ENCODE data around the gene TMEM170A. TPM values are rescaled to one million over a fixed set of nuclear protein-coding genes. Genes with fewer than 3 reads are reported as not detected.
"Not testable (repeated sequence)": the region's sequence is repeated elsewhere in the genome, so short reads cannot be mapped to it uniquely, and the experiment has no call there.

TMEM170A gene
- total RNA-seq, 1 donor from 2014 or later = 26.1 TPM

DNA sequence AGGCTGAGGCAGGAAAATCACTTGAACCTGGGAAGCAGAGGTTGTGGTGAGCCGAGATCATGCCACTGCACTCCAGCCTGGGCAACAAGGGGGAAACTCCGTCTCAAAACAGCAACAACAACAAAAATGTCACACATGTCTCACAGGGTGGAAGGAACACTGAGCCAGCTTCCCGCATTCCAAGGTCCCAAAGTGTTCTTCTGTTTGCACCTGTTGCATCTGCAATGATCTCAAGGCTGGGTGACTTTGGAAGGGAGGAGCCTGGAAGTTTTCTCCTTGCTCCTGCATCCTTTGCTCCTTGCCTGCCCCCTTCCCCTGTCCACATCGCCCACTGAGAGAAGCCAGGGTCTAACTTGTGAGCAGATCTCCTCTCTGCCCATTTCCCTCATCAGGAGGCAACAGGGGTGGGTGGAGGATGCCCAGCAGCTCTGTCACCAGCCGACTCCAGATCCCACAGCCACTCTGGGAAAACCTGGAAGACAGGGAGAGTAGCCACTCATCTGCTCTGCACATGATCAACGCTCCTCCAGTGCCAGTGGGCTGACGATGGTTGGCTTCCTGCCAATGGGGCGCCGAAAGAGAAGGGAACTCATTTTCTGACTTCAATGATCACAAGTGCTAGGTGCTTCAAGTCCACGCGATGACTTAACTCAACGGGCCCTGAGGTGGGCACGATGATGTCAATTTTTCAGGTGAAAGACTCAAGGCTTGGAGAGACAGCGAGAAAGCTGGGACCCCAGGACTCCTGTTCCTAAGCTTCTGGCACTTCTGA, 18.1 kb upstream of the TMEM170A start:
- no peak for FAIRE-seq
- DNase-seq (ENCODE audit: low spot score in 2 of 2) = no peak

DNA sequence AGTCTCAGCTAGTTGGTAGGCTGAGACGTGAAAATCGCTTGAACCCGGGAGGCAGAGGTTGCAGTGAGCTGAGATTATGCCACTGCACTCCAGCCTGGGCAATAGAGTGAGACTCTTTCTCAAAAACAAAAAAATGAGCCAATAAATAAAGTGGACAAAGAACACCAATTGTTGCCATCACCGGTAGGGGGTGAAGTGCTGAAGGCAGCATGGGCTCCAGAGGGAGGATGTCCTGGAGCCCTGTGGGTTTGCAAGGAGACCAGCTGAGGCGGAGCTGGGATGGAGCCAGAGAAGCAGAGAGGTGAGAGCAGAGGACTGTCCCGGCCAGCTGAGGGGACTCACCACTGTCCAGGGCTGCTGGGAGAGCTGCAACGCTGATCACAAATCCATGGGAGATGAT, 17.0 kb upstream of the TMEM170A start:
- FAIRE-seq = no peak
- DNase-seq (ENCODE audit: low spot score in 2 of 2) = no peak

DNA sequence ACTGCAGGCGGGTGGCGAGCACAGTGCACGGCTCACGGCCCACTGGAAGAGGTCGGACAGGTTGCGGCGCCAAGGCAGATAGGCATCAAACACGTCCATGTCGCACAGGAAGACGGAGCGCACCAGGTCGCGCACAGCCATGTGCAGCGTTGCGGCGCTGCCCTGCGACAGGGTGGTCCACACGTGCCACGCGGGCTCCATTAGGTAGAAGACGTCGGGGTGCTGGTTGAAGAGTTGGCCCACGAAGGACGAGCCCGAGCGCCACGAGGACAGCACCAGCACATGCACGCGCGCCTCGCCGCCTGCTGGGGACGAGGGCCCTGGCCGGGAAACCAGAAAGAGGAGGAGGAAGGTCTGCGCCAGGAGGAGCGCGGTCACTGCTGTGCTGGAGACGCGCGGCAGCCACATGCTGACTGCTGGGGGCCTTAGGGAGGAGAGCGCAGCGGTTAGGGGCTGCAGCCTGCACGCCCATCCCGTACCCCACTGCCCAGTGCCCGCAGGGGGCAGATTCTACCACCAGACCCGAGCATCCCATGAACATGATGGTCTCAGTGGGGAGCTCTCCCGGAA, 15.0 kb upstream of the TMEM170A start:
- DNase-seq (ENCODE audit: low spot score in 2 of 2) = no peak
- FAIRE-seq = no peak

DNA sequence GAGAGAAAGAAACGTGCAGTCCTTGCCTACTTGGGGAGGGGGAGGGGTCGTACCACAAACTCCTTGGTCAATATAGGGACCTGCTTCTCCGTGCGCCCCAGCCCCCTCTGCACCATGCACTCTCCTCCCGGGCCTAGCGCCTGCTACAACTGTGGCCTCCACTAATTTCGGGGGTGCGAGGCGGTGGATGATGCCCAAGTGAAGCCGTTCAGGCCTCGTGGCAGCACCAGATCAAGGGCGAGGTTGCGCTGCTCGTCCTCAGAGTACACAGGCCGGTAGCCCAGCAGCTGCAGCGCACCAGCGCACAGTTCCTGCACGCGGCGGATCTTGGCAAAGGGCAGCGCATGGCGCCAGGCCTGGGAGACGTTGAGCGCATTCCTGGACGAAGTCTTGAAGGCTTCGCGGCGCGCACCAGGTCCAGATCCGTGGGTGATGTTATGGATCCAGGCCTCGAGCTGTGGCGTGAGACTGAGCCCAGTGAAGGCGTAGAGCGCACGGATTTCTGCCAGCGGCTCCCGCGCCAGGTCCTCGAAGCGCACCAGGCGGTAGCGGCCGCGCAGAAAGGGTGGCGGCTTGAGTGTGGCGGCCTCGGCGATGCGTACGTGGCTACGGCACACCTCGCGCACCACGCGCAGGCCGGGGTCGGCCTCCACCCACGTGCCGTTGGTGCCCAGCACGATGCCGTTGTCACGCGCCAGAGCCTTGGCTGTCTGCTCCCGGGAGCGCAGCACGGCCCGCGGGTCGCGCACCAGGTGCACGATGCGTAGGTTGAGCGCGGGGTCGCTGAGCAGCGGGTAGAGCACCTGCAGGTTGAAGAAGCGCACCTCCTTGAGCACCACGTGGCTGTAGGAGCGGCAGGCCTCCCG, 14.2 kb upstream of the TMEM170A start:
- DNase-seq (ENCODE audit: low spot score in 2 of 2) = no peak
- FAIRE-seq = no peak

DNA sequence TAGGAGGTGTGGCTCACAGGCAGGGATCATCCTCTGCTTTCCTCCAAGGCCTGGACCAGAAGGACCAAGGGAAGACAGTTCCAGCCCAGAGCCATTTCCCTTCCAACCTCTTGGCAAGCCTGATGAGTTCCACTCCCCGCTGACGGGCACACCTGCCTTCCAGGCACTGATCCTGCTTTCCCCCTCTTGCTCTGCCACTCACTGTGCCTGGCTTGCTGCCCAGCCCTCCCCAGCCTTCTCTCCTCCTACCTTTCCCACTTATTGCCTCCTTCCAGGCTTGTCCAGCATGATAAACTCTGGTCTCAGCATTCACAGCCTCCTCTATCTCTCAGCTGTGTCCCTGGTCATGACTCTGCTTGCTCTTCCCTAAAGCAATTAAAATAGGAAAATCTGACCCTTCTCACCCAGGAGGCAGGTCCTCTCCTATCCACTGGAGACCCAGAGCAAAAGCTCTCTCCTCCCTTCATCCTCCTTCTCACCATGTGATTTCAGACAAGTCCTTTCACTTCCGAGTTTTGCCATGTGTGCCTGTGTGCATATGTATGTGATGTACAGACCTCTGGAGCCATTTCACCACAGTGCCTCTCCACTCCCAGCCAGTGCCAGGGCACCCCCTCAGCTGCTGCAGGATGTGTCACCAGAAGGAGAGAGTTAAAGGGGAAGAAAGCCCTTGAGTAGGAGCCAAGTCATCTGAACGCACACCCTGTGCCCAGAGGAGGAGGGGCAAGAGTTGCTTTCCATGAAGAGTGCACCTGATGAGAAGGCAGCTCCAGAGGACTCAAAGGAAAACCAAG, 13.4 kb upstream of the TMEM170A start:
- DNase-seq (ENCODE audit: low spot score in 2 of 2) (no peak), FAIRE-seq (no peak)

DNA sequence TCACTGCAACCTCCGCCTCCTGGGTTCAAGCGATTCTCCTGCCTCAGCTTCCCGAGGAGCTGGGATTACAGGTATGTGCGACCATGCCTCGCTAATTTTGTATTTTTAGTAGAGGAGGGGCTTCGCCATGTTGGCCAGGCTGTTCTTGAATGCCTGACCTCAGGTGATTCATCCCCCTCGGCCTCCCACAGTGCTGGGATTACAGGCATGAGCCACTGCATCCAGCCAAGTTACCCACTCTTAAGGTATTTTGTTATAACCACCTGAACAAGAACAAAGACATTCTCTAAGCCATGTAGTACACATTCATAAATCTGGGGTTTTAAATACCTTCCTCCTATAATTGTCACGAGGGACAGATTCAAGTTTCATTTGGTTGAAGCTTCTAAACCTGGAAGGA, 12.3 kb upstream of the TMEM170A start:
- FAIRE-seq (no peak), DNase-seq (ENCODE audit: low spot score in 2 of 2) (no peak)

DNA sequence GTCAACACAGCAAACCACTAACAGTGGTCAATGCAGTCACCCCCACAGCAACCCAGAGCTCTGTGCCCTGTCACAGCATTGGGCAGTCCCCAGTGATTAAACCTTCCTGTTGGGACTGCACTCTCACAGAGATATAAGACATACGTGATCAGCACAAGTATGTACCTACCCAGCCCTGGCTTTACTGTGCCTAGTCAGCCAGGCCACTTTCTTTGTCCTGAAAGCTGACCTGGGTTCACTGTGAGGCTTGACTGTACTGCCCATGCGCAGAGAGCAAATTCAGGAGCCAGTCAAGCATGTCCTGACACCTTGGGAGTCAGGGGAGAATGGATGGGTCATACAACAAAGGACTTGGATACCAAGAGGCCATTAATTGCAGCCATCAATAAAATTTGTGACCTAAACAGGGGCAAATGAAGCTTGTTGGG, 10.9 kb upstream of the TMEM170A start:
- DNase-seq (ENCODE audit: low spot score in 2 of 2) = no peak
- no peak for FAIRE-seq

DNA sequence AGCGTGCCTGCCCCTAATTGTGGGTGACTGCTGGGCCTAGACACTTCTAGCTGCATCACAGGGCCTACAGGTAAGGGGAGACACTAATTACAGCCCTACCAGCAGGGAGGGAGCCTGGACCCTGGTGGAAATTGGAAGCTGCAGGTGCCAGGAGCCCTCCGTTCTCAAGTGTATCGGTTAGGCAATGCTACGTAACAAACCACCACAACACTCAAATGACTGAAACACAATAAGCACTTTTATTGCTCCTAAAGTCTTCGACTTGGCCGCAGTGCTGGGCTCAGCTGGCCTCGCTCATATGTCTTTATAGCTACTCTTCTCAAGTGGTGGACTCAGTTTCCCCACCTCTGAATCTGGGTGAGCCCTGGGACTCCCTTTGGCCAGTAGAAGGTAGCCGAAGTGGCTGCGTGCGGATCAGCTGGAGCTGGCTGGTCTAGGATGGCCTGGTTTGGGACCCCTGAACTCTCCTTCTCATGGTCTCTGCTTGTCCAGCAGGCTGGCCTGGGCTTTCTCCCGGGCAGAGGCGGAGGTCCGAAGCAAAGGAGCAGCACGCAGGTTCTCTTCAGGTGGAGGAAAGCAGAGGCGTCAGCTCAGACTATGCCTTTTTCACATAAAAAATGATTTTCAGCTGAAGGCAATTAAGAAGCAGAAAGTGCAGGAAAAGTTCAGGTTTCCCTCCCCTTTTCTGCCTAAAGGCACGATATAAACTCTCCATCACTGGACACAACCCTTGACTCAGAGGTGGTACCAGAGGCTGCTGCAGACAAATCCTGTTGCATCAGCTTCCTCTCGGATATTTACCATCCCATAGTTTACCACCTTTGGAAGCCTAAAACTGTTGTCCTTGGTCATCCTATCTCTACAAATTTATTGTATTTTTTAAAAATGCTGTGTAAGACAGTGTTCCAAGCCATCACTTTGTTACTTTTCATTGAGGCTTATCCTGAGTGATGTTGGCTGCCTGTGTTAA, 8.7 kb upstream of the TMEM170A start:
- DNase-seq (ENCODE audit: low spot score in 2 of 2) = no peak
- FAIRE-seq = no peak

DNA sequence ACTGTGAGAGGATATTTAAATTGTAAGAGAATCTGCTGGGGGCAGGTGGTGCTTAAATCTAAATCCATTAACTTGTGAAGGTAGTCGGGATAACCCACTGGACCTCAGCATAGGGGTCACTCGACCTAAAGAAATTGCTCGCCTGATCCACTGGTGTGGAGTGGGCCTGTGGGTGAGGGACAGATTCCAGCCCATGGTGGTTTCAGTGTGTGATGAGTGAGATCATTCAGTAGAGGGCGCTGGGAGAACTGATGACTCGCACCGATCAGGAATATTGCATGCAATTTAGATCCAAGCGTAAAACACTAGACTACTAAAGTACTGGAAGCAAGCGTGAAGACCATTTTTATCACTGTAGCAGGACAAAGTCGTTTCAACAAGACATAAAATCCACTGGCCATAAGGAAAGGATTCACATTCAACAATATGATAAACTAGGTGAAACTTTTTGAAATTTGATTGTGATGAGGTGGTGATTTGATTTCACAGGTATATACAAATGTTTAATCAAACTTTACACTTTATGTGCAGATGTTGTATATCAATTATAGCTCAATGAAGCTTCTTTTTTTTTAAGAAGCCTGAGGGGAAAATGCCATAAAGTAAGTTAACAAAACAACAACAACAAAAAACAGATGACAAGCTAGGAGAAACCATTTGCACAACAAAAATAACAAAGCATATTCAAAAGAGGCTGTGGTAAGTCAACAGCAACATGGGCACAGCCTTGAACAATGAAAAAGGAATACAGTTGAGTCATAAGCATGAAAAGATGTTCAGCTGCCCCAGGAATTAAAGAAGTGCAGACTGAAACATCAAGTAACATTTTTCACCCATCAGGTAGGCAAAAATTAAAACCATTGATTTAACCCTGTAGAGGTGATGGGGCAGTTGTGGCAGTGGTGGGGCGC, 7.5 kb upstream of the TMEM170A start:
- peak; percentile 8 for FAIRE-seq
- peak; percentile 74 to 89 for DNase-seq (ENCODE audit: low spot score in 2 of 2)

DNA sequence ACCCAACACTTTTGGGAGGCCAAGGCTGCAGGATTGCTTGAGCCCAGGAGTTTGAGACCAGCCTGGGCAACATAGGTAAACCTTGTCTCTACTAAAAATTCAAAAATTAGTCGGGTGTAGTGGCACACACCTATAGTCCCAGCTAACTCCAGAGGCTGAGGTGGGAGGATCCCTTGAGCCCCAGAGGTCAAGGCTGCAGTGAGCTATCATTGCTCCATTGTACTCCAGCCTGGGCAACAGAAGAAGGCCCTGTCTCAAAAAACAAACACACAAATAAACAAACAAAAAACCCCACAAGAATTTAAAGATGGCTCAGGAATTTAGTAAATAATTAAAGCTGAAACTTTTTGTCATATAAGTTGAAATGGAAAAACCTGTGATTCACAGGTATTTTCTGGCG, 2.3 kb upstream of the TMEM170A start:
- FAIRE-seq (no peak), DNase-seq (ENCODE audit: low spot score in 2 of 2) (no peak)

DNA sequence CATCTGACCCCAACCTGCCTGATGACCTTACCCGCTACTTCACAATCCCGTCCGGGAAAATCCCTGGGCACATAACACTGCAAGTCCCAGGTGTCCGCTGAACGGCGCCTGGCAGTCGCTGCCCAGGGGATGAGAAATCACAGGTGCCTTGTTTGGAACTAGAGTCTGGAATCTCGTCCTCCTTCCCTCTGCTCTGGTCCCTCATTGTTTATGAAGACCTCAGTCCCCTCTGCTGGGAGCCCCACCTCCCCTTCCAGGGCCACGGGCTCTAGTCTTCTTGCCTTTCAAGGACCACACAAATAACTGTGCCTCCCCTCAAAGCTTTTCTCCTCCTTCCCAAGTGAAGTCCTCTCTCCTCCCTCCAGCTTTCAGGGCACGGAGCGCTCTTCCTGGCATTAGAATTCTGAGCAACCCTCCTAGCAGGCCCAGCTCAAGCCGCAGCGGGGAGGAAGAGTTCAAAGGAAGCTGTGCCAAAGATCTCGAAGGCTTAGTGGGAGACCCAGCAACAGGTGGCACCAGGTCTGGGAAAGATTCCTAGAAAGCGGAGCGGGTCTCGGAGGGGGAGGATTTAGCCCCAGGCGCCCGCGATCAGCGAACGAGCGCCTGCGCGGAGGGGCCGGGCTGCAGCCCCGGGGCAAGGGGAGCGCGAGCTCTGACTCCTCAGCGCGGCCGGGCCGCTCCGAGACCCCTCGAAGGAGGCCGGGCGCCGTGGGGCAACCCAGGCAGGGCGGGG, 934 bp downstream of the TMEM170A start:
- DNase-seq (ENCODE audit: low spot score in 2 of 2); FAIRE-seq: not testable (repeated sequence)

DNA sequence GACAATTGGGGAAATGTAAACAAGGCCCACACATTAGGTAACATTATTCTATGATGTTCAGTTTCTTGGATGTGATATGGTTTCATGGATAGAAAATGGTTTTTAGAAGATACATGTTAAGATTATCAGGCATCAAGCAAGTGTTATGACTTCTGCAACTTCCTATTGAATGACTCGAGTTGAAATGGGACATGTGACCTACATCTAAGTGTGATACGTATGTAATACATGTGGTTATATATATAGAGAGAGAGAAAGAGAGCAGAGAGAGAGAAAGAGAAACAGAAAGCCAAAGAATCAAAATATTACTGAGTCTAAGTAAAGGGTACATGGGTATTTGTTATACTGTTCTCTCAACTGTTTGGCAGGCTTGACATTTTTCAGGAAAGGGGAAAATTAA, 1.7 kb downstream of the TMEM170A start:
- DNase-seq (ENCODE audit: low spot score in 2 of 2) (no peak), FAIRE-seq (no peak)

DNA sequence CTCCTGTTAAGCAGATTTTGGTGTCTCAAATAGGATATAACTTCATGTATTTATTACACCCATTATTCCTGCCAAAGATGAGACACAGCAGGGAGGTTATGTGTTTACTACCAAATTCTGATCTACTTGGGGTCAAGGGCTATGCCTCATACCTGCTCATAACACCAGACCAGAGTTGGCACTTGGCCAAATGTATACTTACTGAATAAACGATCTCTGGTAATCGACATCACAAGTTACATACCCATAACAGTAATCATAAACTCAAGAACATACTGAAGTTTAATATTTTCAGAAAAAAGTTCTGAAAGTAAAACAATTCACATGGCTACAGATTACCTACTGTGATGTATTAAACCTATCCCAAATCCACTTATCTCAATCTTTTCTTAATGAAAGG, 2.9 kb downstream of the TMEM170A start:
- no peak for DNase-seq (ENCODE audit: low spot score in 2 of 2)
- no peak for FAIRE-seq

DNA sequence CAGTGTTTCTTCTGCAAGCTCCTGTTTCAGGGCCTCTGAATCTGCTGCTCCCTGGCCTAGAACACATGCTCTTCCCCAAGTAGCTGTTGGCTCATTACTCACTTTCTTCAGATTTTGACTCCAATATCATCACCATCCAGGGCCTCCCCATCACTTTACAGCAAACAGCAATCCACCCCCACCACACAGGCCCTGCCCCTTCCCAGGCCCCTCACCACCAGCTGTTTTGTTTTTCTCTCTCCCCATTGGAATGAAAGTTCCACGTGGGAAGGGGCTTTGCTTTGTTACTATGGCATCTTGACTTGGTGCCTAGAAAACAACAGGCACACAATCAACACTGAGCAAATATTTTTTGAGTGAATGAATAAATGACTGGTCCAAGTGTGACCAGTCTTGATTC, 4.0 kb downstream of the TMEM170A start:
- FAIRE-seq = no peak
- DNase-seq (ENCODE audit: low spot score in 2 of 2) = no peak

DNA sequence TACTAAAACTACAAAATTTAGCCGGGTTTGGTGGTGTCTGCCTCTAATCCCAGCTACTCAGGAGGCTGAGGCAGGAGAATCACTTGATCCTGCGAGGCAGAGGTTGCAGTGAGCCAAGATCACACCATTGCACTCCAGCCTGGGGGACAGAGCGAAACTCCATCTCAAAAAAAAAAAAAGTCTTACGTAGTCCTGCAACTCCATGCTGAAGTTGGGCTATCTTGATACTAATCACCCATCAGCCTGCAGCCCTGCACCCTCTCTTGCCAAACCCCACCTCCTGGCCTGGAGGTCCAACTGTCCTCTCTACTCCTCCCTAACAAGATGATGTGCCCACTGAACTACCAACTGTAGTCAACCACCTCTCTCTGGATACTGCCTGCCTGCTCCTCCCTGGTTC, 4.8 kb downstream of the TMEM170A start:
- FAIRE-seq = no peak
- no peak for DNase-seq (ENCODE audit: low spot score in 2 of 2)

DNA sequence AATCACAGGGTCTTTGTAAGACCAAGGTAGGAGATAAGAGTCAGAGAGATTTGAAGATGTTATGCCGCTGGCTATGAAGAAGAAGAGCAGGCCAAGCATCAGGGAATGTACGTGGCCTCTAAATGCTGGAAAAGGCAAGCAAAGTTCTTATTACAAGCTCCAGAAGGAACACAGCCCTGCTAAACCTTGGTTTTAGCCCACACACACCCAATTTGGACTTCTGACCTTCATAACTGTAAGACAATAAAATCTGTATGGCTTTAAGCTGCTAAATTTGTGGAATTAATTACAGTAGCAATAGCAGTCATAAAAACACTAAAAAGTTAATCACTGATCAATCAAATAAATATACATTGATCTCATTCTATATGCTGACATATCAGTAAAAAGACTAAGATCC, 6.0 kb downstream of the TMEM170A start:
- FAIRE-seq = no peak
- no peak for DNase-seq (ENCODE audit: low spot score in 2 of 2)

DNA sequence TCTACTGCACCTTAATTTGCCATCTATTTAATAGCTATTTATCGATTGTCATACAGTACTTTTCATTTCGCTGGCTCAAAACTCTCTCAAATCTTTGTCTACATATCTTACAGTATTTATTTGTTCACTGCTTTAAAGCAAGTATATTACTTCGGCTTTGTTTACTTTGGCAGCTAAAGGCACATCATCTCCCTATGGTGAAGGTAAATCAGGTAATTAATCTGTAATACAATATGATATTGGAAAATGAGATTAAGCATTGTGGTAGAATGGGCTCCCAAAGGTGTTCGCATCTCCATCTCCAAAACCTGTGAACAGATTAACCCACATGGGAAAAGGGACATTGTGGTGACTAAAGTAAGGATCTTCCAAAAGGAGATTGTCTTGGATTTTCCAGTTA, 6.5 kb downstream of the TMEM170A start:
- DNase-seq (ENCODE audit: low spot score in 2 of 2) (no peak), FAIRE-seq (no peak)
